Thyroid gland (tissue), 4 donors: ENCODE results near the gene HOXC9.

Experiments
- POLR2A ChIP-seq, 2 donors: fragments of 450-650 bp; IDR thresholded peaks; one replicate each; pipeline ENCODE4 v1.6.1; 2017; ENCODE audit warnings: antibody characterized with exemption in 2 of 2, mild to moderate bottlenecking in 2 of 2, moderate library complexity in 1 of 2
- TF ChIP-seq, protein P1 (sequence below), 6 experiments: fragments of 200-600 bp in 3 of 6; fragments of 450-650 bp in 3 of 6; sonication (generic) in 3 of 6; IDR thresholded peaks; one replicate each; pipeline ENCODE4 v1.5.1; 2016 to 2019; ENCODE audit warnings: antibody characterized with exemption in 6 of 6, mild to moderate bottlenecking in 2 of 6, inconsistent platforms in 1 of 6, moderate library complexity in 1 of 6

GRCh38 chr12:54004841-54005530 is 5.0 kb downstream of the HOXC9 start:
- TF ChIP-seq POLR2A (IDR thresholded peaks at IDR 0.05) = no peak
- TF ChIP-seq, protein P1, sequence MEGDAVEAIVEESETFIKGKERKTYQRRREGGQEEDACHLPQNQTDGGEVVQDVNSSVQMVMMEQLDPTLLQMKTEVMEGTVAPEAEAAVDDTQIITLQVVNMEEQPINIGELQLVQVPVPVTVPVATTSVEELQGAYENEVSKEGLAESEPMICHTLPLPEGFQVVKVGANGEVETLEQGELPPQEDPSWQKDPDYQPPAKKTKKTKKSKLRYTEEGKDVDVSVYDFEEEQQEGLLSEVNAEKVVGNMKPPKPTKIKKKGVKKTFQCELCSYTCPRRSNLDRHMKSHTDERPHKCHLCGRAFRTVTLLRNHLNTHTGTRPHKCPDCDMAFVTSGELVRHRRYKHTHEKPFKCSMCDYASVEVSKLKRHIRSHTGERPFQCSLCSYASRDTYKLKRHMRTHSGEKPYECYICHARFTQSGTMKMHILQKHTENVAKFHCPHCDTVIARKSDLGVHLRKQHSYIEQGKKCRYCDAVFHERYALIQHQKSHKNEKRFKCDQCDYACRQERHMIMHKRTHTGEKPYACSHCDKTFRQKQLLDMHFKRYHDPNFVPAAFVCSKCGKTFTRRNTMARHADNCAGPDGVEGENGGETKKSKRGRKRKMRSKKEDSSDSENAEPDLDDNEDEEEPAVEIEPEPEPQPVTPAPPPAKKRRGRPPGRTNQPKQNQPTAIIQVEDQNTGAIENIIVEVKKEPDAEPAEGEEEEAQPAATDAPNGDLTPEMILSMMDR (IDR thresholded peaks at IDR 0.05) = no peak
